Measurements from ENCODE around the gene SIT1. TPM values are rescaled to one million over a fixed set of nuclear protein-coding genes. Genes with fewer than 3 reads are reported as not detected.

SIT1 gene, protein sequence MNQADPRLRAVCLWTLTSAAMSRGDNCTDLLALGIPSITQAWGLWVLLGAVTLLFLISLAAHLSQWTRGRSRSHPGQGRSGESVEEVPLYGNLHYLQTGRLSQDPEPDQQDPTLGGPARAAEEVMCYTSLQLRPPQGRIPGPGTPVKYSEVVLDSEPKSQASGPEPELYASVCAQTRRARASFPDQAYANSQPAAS
- total RNA-seq (2012; rRNA removed), result 0.22 and 0.25 TPM in 2 replicates

DNA sequence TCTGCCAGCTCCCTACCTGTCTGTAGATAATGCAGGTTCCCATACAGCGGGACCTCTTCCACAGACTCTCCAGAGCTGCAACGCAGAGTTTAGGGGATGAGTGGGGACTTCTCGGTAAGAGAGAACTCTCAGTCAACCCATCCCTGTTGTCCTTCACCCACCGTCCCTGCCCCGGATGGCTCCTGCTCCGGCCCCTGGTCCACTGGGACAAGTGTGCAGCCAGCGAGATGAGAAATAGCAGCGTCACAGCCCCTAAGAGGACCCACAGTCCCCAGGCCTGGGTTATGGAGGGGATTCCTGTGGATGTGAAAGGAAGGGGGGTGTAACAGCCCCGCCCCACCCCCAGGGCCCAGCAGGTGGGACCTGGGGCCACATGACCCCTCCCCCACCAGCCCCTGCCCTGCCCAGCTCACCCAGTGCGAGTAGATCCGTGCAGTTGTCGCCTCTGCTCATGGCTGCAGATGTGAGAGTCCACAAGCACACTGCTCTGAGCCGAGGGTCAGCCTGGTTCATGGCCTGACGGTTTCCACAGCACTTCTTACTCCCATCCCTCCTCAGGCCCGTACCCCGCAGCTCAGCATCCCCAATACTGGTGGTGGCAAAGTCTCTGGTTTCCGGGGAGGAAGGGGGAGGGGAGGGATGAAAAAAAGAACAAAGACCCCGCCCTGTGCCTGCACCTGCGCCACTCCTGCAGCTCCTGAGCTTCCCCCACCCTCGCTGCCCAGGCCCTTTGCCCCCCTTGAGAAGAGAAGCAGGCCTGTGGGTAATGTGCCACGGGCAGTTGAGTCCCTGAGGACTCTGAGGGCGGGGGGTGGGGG, at the start of gene SIT1:
TSS of gene SIT1 (minus strand) at position 591 of the 818 bp plus-strand sequence. CDS start at position 513, 78 bp downstream.
- Histone ChIP-seq H3K27me3 (ENCODE audit: control insufficient read depth, insufficient read depth, low read length) (no peaks in the 10 kb centered on the region), H3K4me2 (ENCODE audit: low read length) (peak within 1 kb of the TSS; percentile 8), H3K9me3 (replicated peaks; ENCODE audit: low read length) (no peaks in the 10 kb centered on the region), H3K4me3 (ENCODE audit: low read length) (no peak within 1 kb of the TSS), H3K9ac (ENCODE audit: low read depth, low read length) (peak within 1 kb of the TSS; percentile 32), H3K36me3 (ENCODE audit: insufficient read depth, low read length) (no peaks in the 10 kb centered on the region), H3K4me1 (ENCODE audit: control insufficient read depth, insufficient read depth, low read length) (peaks cover 38% of the 10 kb centered on the region)

DNA sequence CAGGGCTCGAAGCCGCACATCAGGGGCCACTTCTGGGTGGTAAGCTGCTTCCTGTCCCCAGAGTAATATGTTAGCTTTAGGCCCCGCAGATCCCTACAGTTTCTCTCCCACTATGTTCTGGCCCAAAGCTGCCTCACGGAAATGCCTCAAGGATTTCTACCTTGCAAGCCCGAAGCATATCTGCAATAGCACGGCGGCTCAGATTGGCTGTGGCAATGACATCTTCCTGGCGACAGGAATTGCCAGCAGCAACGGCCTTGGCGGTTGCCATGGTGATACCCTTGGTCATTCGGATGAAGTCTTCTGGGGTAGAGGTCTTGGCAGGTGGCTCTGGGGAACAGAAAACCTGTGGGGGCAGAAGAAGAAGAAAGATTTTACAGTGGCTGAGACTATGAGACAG, 49.3 kb upstream of the SIT1 start:
- Histone ChIP-seq H3K9me3 (replicated peaks; ENCODE audit: low read length) (no peaks in the 10 kb centered on the region), H3K4me2 (ENCODE audit: low read length) (no peak overlapping the region), H3K27me3 (ENCODE audit: control insufficient read depth, insufficient read depth, low read length) (no peaks in the 10 kb centered on the region), H3K4me1 (ENCODE audit: control insufficient read depth, insufficient read depth, low read length) (peaks cover 12% of the 10 kb centered on the region), H3K4me3 (ENCODE audit: low read length) (no peak overlapping the region), H3K36me3 (ENCODE audit: insufficient read depth, low read length) (peaks cover 92% of the 10 kb centered on the region), H3K9ac (ENCODE audit: low read depth, low read length) (no peak overlapping the region)

DNA sequence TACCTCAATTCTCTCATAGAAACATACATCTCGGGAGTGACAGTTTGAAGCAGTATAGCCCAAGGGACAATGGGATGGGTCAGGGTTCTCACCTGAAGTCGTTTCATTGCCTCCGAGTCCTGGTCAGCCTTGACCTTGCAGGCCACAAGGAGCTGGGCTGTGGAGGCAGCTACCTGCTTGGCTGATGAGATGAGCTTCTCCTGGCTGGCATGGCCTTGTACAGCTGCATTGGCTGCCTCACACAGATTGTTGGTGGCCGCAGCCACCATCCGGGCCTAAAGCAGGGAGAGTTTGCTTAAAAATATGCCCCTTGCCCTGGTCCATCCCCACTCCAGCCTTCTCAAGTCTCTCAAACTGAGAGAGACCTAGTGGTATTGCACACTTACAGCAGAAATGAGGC, 47.5 kb upstream of the SIT1 start:
- no peaks in the 10 kb centered on the region for H3K9me3 ChIP-seq (replicated peaks; ENCODE audit: low read length)
- H3K27me3 ChIP-seq (ENCODE audit: control insufficient read depth, insufficient read depth, low read length), result no peaks in the 10 kb centered on the region
- no peak overlapping the region for H3K4me3 ChIP-seq (ENCODE audit: low read length)
- H3K4me2 ChIP-seq (ENCODE audit: low read length), result no peak overlapping the region
- no peak overlapping the region for H3K9ac ChIP-seq (ENCODE audit: low read depth, low read length)
- peaks cover 74% of the 10 kb centered on the region for H3K36me3 ChIP-seq (ENCODE audit: insufficient read depth, low read length)
- H3K4me1 ChIP-seq (ENCODE audit: control insufficient read depth, insufficient read depth, low read length), result peaks cover 15% of the 10 kb centered on the region

DNA sequence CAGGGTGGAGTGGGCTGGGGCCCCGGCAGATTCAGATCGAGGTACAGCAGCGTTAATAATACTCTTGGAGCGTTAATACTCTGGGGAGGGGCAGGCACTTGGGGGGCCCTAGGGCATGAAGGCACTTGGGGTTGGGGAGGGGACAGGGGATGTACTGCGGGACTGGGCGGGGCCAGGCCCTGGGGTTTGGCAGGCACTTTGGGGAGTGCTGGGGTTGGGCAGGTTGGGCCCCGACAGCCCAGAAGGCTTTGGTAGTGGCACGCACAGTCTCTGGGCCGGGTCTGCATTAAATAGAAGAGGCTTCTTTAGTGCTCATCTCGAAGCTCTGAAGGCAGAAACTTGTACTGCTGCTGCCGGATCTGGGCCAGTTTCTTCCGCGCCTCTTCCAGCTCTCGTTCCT, 46.8 kb upstream of the SIT1 start:
- Histone ChIP-seq H3K27me3 (ENCODE audit: control insufficient read depth, insufficient read depth, low read length) (no peaks in the 10 kb centered on the region), H3K9me3 (replicated peaks; ENCODE audit: low read length) (no peaks in the 10 kb centered on the region), H3K4me2 (ENCODE audit: low read length) (no peak overlapping the region), H3K9ac (ENCODE audit: low read depth, low read length) (no peak overlapping the region), H3K4me1 (ENCODE audit: control insufficient read depth, insufficient read depth, low read length) (peaks cover 15% of the 10 kb centered on the region), H3K4me3 (ENCODE audit: low read length) (no peak overlapping the region), H3K36me3 (ENCODE audit: insufficient read depth, low read length) (peaks cover 67% of the 10 kb centered on the region)

DNA sequence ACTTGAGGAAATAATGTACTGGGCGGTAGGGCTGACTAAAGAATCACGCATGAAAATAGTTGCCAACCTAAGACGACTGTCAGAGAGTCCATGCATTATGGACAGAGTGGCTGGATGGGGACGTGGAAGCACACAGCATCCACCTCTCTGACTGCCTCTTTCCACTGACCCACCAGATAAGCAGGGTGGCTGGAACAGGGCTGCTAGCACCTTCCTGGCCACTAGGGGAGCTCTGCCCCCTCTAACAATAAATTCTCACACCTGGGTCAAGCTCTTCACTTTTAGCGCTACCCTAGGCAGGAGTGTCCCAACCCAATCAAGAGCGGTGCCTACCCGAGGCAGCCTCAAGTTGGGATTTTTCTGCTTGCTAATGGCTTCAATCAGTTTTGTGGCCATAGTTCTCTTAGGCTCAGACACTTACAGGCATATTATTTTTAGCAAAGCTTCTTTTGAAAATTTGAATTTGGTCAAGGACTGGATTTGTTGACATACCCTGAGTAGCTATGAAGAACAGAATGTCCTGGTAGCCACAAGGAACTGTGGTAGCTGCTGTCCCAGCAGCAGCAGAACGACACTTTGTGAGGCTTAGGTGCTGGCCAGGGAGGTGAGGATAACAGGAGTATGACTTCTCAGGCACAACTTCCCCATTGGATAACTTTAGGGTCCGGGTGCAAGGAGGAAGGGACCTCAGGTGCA, 45.9 kb upstream of the SIT1 start:
- H3K9me3 ChIP-seq (replicated peaks; ENCODE audit: low read length), result no peaks in the 10 kb centered on the region
- H3K36me3 ChIP-seq (ENCODE audit: insufficient read depth, low read length), result peaks cover 61% of the 10 kb centered on the region
- H3K9ac ChIP-seq (ENCODE audit: low read depth, low read length), result no peak overlapping the region
- H3K27me3 ChIP-seq (ENCODE audit: control insufficient read depth, insufficient read depth, low read length), result no peaks in the 10 kb centered on the region
- peaks cover 18% of the 10 kb centered on the region for H3K4me1 ChIP-seq (ENCODE audit: control insufficient read depth, insufficient read depth, low read length)
- no peak overlapping the region for H3K4me3 ChIP-seq (ENCODE audit: low read length)
- no peak overlapping the region for H3K4me2 ChIP-seq (ENCODE audit: low read length)

DNA sequence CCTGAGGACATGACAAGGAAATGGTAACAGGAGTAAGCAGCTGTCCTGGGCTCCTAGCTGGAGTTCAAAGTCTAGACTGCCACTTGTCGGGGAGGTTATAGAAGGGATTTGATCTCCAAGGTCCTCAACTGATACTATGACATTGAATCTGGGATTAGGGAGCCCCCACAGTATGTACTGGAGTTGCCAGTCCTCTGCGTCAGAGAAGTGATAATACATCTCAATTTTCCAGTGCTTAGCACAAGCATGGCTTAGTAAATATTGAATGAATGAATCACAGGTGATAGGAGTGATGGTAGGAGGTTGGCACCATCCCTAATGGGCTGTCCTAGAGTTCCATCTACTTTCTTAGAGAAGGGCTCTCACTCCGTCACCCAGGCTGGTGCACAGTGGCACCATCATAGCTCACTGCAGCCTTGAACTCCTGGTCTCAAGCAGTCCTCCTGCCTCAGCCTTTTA, 45.2 kb upstream of the SIT1 start:
- Histone ChIP-seq H3K9ac (ENCODE audit: low read depth, low read length) (no peak overlapping the region), H3K27me3 (ENCODE audit: control insufficient read depth, insufficient read depth, low read length) (no peaks in the 10 kb centered on the region), H3K36me3 (ENCODE audit: insufficient read depth, low read length) (peaks cover 55% of the 10 kb centered on the region), H3K4me3 (ENCODE audit: low read length) (no peak overlapping the region), H3K4me2 (ENCODE audit: low read length) (no peak overlapping the region), H3K9me3 (replicated peaks; ENCODE audit: low read length) (no peaks in the 10 kb centered on the region), H3K4me1 (ENCODE audit: control insufficient read depth, insufficient read depth, low read length) (peaks cover 25% of the 10 kb centered on the region)

DNA sequence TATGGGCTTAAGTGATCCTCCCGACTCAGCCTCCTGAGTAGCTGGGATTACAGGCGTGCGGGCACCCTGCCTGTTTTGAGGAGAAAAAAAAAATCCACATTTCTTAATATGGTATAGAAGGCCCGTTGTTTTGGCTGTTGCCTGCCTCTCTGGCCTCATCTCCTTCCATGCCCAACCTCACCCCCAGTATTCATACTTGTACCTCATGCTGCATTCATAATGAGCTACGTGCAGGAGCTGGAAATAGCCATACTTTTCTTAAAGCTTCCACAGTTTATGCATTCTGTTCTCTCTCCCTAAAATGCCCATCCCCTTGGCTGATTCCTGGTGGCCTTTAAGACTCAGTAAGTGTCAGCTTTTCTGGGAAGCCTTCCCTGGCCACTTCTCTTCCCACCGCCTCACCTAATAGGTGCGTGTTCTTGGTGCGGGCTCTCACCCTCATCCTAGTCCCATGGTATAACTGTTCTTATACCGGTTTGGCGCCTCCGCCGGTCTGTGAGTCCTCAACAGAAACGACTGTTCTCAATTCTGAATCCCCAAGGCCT, 41.1 kb upstream of the SIT1 start:
- Histone ChIP-seq H3K4me3 (ENCODE audit: low read length) (peak overlapping the region; percentile 86), H3K36me3 (ENCODE audit: insufficient read depth, low read length) (peaks cover 38% of the 10 kb centered on the region), H3K4me1 (ENCODE audit: control insufficient read depth, insufficient read depth, low read length) (peaks cover 37% of the 10 kb centered on the region), H3K9ac (ENCODE audit: low read depth, low read length) (peak overlapping the region; percentile 93), H3K27me3 (ENCODE audit: control insufficient read depth, insufficient read depth, low read length) (no peaks in the 10 kb centered on the region), H3K9me3 (replicated peaks; ENCODE audit: low read length) (no peaks in the 10 kb centered on the region), H3K4me2 (ENCODE audit: low read length) (peak overlapping the region; percentile 97)

DNA sequence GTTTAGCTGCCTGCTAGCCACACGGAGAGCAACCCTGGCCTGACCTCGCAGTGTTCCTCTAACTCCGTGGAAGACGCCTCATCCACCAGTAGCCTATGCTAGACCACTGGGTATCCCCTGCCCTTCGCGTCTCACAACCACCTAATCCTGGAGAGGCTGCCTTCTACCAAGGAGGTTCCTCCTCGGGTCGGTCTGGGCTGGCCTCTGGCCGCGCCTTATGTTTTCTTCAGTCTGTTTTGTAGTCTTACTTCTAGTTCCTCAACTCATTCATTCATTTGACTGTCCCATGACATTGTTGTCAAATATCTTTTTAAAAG, 40.6 kb upstream of the SIT1 start:
- Histone ChIP-seq H3K9ac (ENCODE audit: low read depth, low read length) (peak overlapping the region; percentile 93), H3K9me3 (replicated peaks; ENCODE audit: low read length) (no peaks in the 10 kb centered on the region), H3K4me3 (ENCODE audit: low read length) (peak overlapping the region; percentile 86), H3K27me3 (ENCODE audit: control insufficient read depth, insufficient read depth, low read length) (no peaks in the 10 kb centered on the region), H3K36me3 (ENCODE audit: insufficient read depth, low read length) (peaks cover 38% of the 10 kb centered on the region), H3K4me1 (ENCODE audit: control insufficient read depth, insufficient read depth, low read length) (peaks cover 40% of the 10 kb centered on the region), H3K4me2 (ENCODE audit: low read length) (peak overlapping the region; percentile 97)

DNA sequence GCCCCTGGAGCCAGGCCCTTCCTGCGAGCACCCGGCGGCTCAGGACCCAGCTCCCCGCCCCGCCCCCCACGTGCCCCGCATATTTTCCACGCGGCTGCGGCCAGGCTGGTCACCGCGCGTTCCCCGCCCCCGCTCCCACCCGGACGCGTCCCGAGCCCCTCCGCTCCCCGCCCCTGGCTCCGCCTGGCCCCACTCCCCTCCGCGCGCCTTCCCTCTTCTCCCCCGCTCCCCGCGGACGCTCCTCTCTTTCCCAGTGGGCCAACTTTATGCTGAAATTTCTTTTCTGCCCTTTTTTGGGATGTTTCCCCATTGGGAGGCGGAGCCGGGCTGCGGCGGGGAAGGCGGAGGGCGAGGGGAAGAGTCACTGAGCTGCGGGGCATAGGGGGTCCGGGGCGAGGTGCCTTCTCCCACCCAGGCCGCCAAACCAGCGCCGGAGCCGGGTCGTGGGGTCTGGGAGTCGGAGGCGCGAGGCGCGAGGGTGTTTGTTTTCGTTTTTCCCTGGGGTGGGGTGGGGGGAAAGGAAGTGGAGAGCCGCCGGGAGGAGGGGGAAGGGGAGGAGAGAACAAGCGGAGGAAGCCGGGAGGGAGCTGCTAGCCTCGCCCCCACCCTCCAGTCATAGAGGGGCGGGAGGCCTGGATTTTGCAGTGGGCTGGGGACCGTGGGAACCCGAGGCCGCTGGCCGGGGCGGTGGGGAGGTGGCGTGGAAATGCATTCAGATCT, 40.0 kb upstream of the SIT1 start:
- Histone ChIP-seq H3K9me3 (replicated peaks; ENCODE audit: low read length) (no peaks in the 10 kb centered on the region), H3K27me3 (ENCODE audit: control insufficient read depth, insufficient read depth, low read length) (no peaks in the 10 kb centered on the region), H3K4me1 (ENCODE audit: control insufficient read depth, insufficient read depth, low read length) (peaks cover 41% of the 10 kb centered on the region), H3K9ac (ENCODE audit: low read depth, low read length) (peak overlapping the region; percentile 93), H3K4me2 (ENCODE audit: low read length) (peak overlapping the region; percentile 97), H3K36me3 (ENCODE audit: insufficient read depth, low read length) (peaks cover 37% of the 10 kb centered on the region), H3K4me3 (ENCODE audit: low read length) (peak overlapping the region; percentile 86)

DNA sequence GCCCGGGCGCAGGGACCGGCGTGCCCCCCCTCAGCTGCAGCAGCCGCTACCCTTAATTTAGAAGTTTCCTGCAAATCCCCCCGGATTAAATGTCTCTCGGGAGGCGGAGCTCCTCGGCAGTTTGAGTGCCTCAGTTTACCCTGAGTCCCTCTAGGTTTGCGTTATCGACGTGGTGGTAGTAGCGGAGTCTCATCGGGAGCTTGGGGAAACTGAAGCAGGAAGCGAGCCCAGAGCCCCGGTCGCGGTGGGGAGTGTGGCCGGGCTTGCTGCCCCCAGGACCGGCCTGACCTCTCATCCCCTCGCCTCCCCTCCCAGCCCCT, 39.5 kb upstream of the SIT1 start:
- Histone ChIP-seq H3K4me2 (ENCODE audit: low read length) (peak overlapping the region; percentile 97), H3K27me3 (ENCODE audit: control insufficient read depth, insufficient read depth, low read length) (no peaks in the 10 kb centered on the region), H3K4me1 (ENCODE audit: control insufficient read depth, insufficient read depth, low read length) (peaks cover 44% of the 10 kb centered on the region), H3K4me3 (ENCODE audit: low read length) (peak overlapping the region; percentile 86), H3K9ac (ENCODE audit: low read depth, low read length) (peak overlapping the region; percentile 93), H3K36me3 (ENCODE audit: insufficient read depth, low read length) (peaks cover 40% of the 10 kb centered on the region), H3K9me3 (replicated peaks; ENCODE audit: low read length) (no peaks in the 10 kb centered on the region)

Measured in skeletal muscle satellite cell (primary cell).